GM23338 (cell line): Measurements from ENCODE around the gene CES3. TPM values are rescaled to one million over a fixed set of nuclear protein-coding genes. Genes with fewer than 3 reads are reported as not detected.

ENCODE experiments used
- ATAC-seq: fragments of 200-7000 bp; cut with Tn5 transposase; 3 replicates; pipeline ENCODE4 v1.9.1; 2020
- DNase-seq: peaks from one replicate; pipeline ENCODE4 v3.0.0-alpha.2; 2015; ENCODE audit warnings: low spot score
- H2AFZ ChIP-seq: fragments of 200-600 bp; sonication (generic); 2 replicates; pipeline ENCODE4 v1.8.0; 2016; ENCODE audit warnings: antibody characterized with exemption, mild to moderate bottlenecking, moderate library complexity
- H3F3A ChIP-seq: fragments of 200-600 bp; sonication (generic); replicated peaks from 2 replicates; pipeline ENCODE4 v1.8.0; 2017; ENCODE audit warnings: antibody characterized with exemption, mixed run types, low read depth
- H3K27ac ChIP-seq: fragments of 200-600 bp; sonication (generic); 2 replicates; pipeline ENCODE4 v1.6.1; 2016; ENCODE audit warnings: low read depth
- H3K27me3 ChIP-seq: fragments of 200-600 bp; sonication (generic); 2 replicates; pipeline ENCODE4 v1.8.0; 2016; ENCODE audit warnings: mild to moderate bottlenecking, mixed run types, moderate library complexity; ENCODE audit not compliant: insufficient read depth
- H3K36me3 ChIP-seq: fragments of 200-600 bp; sonication (generic); 2 replicates; pipeline ENCODE4 v1.8.0; 2016; ENCODE audit warnings: mild to moderate bottlenecking; ENCODE audit not compliant: insufficient read depth
- H3K4me1 ChIP-seq: fragments of 200-600 bp; sonication (generic); 2 replicates; pipeline ENCODE4 v1.8.0; 2016; ENCODE audit warnings: mild to moderate bottlenecking, moderate library complexity; ENCODE audit not compliant: insufficient read depth
- H3K4me2 ChIP-seq: fragments of 200-600 bp; sonication (generic); 2 replicates; pipeline ENCODE4 v1.7.1; 2017; ENCODE audit warnings: mixed run types
- H3K4me3 ChIP-seq: fragments of 200-600 bp; sonication (generic); 2 replicates; pipeline ENCODE4 v1.6.1; 2016; ENCODE audit warnings: mixed run types
- H3K79me2 ChIP-seq: fragments of 200-600 bp; sonication (generic); replicated peaks from 2 replicates; pipeline ENCODE4 v1.8.0; 2017; ENCODE audit warnings: mild to moderate bottlenecking; ENCODE audit not compliant: insufficient read depth
- H3K9me2 ChIP-seq: fragments of 200-600 bp; sonication (generic); 2 replicates; pipeline ENCODE4 v1.8.0; 2017; ENCODE audit not compliant: insufficient read depth
- H4K20me1 ChIP-seq: fragments of 200-600 bp; sonication (generic); replicated peaks from 2 replicates; pipeline ENCODE4 v1.8.0; 2017; ENCODE audit warnings: mild to moderate bottlenecking; ENCODE audit not compliant: insufficient read depth
- H3K27ac Mint-ChIP-seq: 2 replicates; pipeline ENCODE4 v1.8.0; 2020; ENCODE audit warnings: inconsistent platforms, mild to moderate bottlenecking, moderate library complexity, mixed read lengths
- H3K27me3 Mint-ChIP-seq: 3 replicates; pipeline ENCODE4 v1.8.0; 2022; ENCODE audit warnings: low read depth, mild to moderate bottlenecking, moderate library complexity, mixed read lengths, inconsistent platforms; ENCODE audit not compliant: insufficient read depth, poor library complexity
- H3K36me3 Mint-ChIP-seq: 3 replicates; pipeline ENCODE4 v1.8.0; 2021; ENCODE audit warnings: low read depth, mild to moderate bottlenecking, inconsistent platforms, moderate library complexity, mixed read lengths
- H3K4me1 Mint-ChIP-seq: 3 replicates; pipeline ENCODE4 v1.8.0; 2020; ENCODE audit warnings: mild to moderate bottlenecking, inconsistent platforms, mixed read lengths
- H3K4me3 Mint-ChIP-seq: 3 replicates; pipeline ENCODE4 v1.8.0; 2021; ENCODE audit warnings: moderate library complexity, mild to moderate bottlenecking, inconsistent platforms, mixed read lengths
- H3K9me3 Mint-ChIP-seq: 3 replicates; pipeline ENCODE4 v1.8.0; 2020; ENCODE audit warnings: moderate library complexity, mild to moderate bottlenecking, inconsistent platforms, mixed read lengths
- CREB1 ChIP-seq: fragments of 250-450 bp; sonication (Bioruptor Pico); IDR thresholded peaks from 2 replicates; pipeline ENCODE4 v1.5.0; 2020; ENCODE audit warnings: low read depth, mild to moderate bottlenecking, moderate library complexity
- JUNB ChIP-seq: IDR thresholded peaks from one replicate; pipeline ENCODE4 v1.6.1; 2016; ENCODE audit warnings: antibody characterized with exemption; ENCODE audit not compliant: unreplicated experiment
- REST ChIP-seq: IDR thresholded peaks from one replicate; pipeline ENCODE4 v1.6.1; 2018; ENCODE audit warnings: antibody characterized with exemption; ENCODE audit not compliant: unreplicated experiment
- ZNF114 ChIP-seq: fragments of 250-450 bp; sonication (Bioruptor Pico); IDR thresholded peaks from 2 replicates; pipeline ENCODE4 v1.5.0; 2020; ENCODE audit warnings: mild to moderate bottlenecking, moderate library complexity
- ZNF331 ChIP-seq: fragments of 250-450 bp; sonication (Bioruptor Pico); IDR thresholded peaks from 2 replicates; pipeline ENCODE4 v1.5.0; 2020; ENCODE audit warnings: low read depth, mild to moderate bottlenecking, moderate library complexity
- polyA plus RNA-seq: library from polyadenylated mRNA; unstranded; fragments of >200 nt; fragmentation: Nextera tagmentation; extraction: Ambion mirVana; gene quantifications from 2 replicates; pipeline ENCODE4 v1.2.1, GENCODE V29; 2016
- total RNA-seq: library from RNA; depleted of rRNA; stranded (reverse); fragments of >200 nt; shearing (Covaris generic); gene quantifications from 2 replicates; pipeline ENCODE4 v1.2.3, GENCODE V29; 2014
- TF ChIP-seq, protein P1 (sequence below): fragments of 250-450 bp; sonication (Bioruptor Pico); IDR thresholded peaks from 2 replicates; pipeline ENCODE4 v1.5.0; 2020; ENCODE audit warnings: mild to moderate bottlenecking, moderate library complexity
- TF ChIP-seq, protein P2 (sequence below), 2 experiments: fragments of 200-600 bp in 1 of 2; sonication (generic) in 1 of 2; conservative IDR thresholded peaks; 2 replicates each; pipeline versions ENCODE4 v1.5.1 to v1.6.1; 2016 to 2017; ENCODE audit warnings: antibody characterized with exemption in 2 of 2, low read depth in 2 of 2, mild to moderate bottlenecking in 2 of 2, moderate library complexity in 1 of 2

The CES3 gene
- total and polyA plus RNA-seq, 2 experiments from 2014 or later = 0.55 to 1.0 TPM

GRCh38 chr16:67016143-67016542 lies 55.1 kb downstream of the CES3 start (continued):
- TF ChIP-seq, protein P1, sequence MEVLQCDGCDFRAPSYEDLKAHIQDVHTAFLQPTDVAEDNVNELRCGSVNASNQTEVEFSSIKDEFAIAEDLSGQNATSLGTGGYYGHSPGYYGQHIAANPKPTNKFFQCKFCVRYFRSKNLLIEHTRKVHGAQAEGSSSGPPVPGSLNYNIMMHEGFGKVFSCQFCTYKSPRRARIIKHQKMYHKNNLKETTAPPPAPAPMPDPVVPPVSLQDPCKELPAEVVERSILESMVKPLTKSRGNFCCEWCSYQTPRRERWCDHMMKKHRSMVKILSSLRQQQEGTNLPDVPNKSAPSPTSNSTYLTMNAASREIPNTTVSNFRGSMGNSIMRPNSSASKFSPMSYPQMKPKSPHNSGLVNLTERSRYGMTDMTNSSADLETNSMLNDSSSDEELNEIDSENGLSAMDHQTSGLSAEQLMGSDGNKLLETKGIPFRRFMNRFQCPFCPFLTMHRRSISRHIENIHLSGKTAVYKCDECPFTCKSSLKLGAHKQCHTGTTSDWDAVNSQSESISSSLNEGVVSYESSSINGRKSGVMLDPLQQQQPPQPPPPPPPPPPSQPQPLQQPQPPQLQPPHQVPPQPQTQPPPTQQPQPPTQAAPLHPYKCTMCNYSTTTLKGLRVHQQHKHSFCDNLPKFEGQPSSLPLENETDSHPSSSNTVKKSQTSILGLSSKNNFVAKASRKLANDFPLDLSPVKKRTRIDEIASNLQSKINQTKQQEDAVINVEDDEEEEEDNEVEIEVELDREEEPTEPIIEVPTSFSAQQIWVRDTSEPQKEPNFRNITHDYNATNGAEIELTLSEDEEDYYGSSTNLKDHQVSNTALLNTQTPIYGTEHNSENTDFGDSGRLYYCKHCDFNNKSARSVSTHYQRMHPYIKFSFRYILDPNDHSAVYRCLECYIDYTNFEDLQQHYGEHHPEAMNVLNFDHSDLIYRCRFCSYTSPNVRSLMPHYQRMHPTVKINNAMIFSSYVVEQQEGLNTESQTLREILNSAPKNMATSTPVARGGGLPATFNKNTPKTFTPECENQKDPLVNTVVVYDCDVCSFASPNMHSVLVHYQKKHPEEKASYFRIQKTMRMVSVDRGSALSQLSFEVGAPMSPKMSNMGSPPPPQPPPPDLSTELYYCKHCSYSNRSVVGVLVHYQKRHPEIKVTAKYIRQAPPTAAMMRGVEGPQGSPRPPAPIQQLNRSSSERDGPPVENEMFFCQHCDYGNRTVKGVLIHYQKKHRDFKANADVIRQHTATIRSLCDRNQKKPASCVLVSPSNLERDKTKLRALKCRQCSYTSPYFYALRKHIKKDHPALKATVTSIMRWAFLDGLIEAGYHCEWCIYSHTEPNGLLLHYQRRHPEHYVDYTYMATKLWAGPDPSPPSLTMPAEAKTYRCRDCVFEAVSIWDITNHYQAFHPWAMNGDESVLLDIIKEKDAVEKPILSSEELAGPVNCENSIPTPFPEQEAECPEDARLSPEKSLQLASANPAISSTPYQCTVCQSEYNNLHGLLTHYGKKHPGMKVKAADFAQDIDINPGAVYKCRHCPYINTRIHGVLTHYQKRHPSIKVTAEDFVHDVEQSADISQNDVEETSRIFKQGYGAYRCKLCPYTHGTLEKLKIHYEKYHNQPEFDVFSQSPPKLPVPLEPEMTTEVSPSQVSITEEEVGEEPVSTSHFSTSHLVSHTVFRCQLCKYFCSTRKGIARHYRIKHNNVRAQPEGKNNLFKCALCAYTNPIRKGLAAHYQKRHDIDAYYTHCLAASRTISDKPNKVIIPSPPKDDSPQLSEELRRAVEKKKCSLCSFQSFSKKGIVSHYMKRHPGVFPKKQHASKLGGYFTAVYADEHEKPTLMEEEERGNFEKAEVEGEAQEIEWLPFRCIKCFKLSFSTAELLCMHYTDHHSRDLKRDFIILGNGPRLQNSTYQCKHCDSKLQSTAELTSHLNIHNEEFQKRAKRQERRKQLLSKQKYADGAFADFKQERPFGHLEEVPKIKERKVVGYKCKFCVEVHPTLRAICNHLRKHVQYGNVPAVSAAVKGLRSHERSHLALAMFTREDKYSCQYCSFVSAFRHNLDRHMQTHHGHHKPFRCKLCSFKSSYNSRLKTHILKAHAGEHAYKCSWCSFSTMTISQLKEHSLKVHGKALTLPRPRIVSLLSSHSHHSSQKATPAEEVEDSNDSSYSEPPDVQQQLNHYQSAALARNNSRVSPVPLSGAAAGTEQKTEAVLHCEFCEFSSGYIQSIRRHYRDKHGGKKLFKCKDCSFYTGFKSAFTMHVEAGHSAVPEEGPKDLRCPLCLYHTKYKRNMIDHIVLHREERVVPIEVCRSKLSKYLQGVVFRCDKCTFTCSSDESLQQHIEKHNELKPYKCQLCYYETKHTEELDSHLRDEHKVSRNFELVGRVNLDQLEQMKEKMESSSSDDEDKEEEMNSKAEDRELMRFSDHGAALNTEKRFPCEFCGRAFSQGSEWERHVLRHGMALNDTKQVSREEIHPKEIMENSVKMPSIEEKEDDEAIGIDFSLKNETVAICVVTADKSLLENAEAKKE (CRISPR knock-in tag) = no peak
- TF ChIP-seq ZNF331 (CRISPR knock-in tag) (no peak), ZNF114 (no peak)
- TF ChIP-seq, protein P2, sequence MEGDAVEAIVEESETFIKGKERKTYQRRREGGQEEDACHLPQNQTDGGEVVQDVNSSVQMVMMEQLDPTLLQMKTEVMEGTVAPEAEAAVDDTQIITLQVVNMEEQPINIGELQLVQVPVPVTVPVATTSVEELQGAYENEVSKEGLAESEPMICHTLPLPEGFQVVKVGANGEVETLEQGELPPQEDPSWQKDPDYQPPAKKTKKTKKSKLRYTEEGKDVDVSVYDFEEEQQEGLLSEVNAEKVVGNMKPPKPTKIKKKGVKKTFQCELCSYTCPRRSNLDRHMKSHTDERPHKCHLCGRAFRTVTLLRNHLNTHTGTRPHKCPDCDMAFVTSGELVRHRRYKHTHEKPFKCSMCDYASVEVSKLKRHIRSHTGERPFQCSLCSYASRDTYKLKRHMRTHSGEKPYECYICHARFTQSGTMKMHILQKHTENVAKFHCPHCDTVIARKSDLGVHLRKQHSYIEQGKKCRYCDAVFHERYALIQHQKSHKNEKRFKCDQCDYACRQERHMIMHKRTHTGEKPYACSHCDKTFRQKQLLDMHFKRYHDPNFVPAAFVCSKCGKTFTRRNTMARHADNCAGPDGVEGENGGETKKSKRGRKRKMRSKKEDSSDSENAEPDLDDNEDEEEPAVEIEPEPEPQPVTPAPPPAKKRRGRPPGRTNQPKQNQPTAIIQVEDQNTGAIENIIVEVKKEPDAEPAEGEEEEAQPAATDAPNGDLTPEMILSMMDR (conservative IDR thresholded peaks at IDR 0.05; ENCODE audit: low read depth in 2 of 2) = no peak

- Mint-ChIP-seq H3K27ac (no peak overlapping the region), H3K36me3 (no peaks in the 10 kb centered on the region), H3K4me3 (no peak overlapping the region), H3K9me3 (no peaks in the 10 kb centered on the region), H3K4me1 (no peaks in the 10 kb centered on the region; the same call in 2 of the 3 replicates), H3K27me3 (peaks cover 39% of the 10 kb centered on the region)
- H3K4me1 ChIP-seq = peaks cover 4% of the 10 kb centered on the region; the same call in 1 of the 2 replicates
- no peak overlapping the region for H3K4me3 ChIP-seq
- no peaks in the 10 kb centered on the region for H3K9me2 ChIP-seq
- TF ChIP-seq CREB1 (no peak), REST (no peak), ZNF114 (no peak), JUNB (no peak)
- H2AFZ ChIP-seq = no peak overlapping the region
- H3K79me2 ChIP-seq = no peaks in the 10 kb centered on the region
- no peak overlapping the region for H3K27ac ChIP-seq
- DNase-seq (no peak), ATAC-seq (no peak)
- H3F3A ChIP-seq = no peaks in the 10 kb centered on the region
- H4K20me1 ChIP-seq = no peaks in the 10 kb centered on the region
- H3K27me3 ChIP-seq = peaks cover 46% of the 10 kb centered on the region
- no peak overlapping the region for H3K4me2 ChIP-seq
- no peaks in the 10 kb centered on the region for H3K36me3 ChIP-seq
Measured at GRCh38 chr16:67016681-67017420, 55.8 kb downstream of the CES3 start.
